Measurements from ENCODE around the gene ADAMTSL3. TPM values are rescaled to one million over a fixed set of nuclear protein-coding genes. Genes with fewer than 3 reads are reported as not detected.

ADAMTSL3 gene
- total and polyA plus RNA-seq, 2 of the 4 experiments (the other 2 are of a cell fraction), result under 0.01 to 0.02 TPM

GRCh38 chr15:83880529-83880928, 226.6 kb downstream of the ADAMTSL3 start:
- intact Hi-C loops (cut with micrococcal nuclease) (no loop called here), in situ Hi-C loops (cut with MboI; ENCODE audit: low sequenced_read_pairs) (no loop called here), dilution Hi-C loops (cut with HindIII; ENCODE audit: low sequenced_read_pairs, unreplicated experiment) (no loop called here)
- H3K4me1 ChIP-seq (ENCODE audit: control insufficient read depth, insufficient read depth, low read length), result no peaks in the 10 kb centered on the region
- no peak overlapping the region for H2BK20ac ChIP-seq (ENCODE audit: low read depth, low read length)
- ATAC-seq (ENCODE audit: low read depth) (no peak), DNase-seq (no peak)
- H3K4me2 ChIP-seq (ENCODE audit: low read depth, low read length), result no peak overlapping the region
- no peaks in the 10 kb centered on the region for H3K36me3 ChIP-seq (ENCODE audit: control insufficient read depth, insufficient read depth, low read length)
- no peaks in the 10 kb centered on the region for H3K79me1 ChIP-seq (ENCODE audit: low read depth in 1 of 2, low read length in 2 of 2)
- H4K5ac ChIP-seq (ENCODE audit: low read depth, low read length), result no peak overlapping the region
- ChIA-PET CTCF (no interaction called here), POLR2A (ENCODE audit: unreplicated experiment) (no interaction called here)
- no peak overlapping the region for H3K56ac ChIP-seq (ENCODE audit: extremely low read depth, insufficient read depth, low read length)
- H3K23ac ChIP-seq (ENCODE audit: low read depth, low read length), result no peak overlapping the region
- no peak overlapping the region for H3K27ac ChIP-seq (ENCODE audit: insufficient read depth, low read length)
- no peak overlapping the region for H2BK5ac ChIP-seq (ENCODE audit: low read depth, low read length, poor library complexity, severe bottlenecking)
- H3K9ac ChIP-seq (ENCODE audit: low read depth, low read length), result no peak overlapping the region
- no peak overlapping the region for H3K4me3 ChIP-seq (ENCODE audit: insufficient read depth, low read depth, low read length)
- H3K4ac ChIP-seq (ENCODE audit: low read depth, low read length), result no peak overlapping the region
- H4K20me1 ChIP-seq (ENCODE audit: insufficient read depth, low read length), result no peaks in the 10 kb centered on the region
- no peak overlapping the region for H2AFZ ChIP-seq (replicated peaks; ENCODE audit: low read length, poor library complexity)
- no peak overlapping the region for H2BK120ac ChIP-seq (ENCODE audit: low read depth, low read length)
- WGBS, 2 experiments (ENCODE audit: extremely low coverage in 2 of 2, insufficient read length in 1 of 2), result no CpG with 5 or more reads among the region's 2 CpGs
- no peak overlapping the region for H3K14ac ChIP-seq (replicated peaks; ENCODE audit: low read depth, low read length)
- no peak overlapping the region for H4K8ac ChIP-seq (ENCODE audit: low read depth in 2 of 2, low read length in 2 of 2)
- no peak overlapping the region for H2AK9ac ChIP-seq (replicated peaks; ENCODE audit: low read depth, low read length, poor library complexity)
- H3K9me1 ChIP-seq (ENCODE audit: insufficient read depth, low read length), result no peaks in the 10 kb centered on the region
- no peak overlapping the region for H4K91ac ChIP-seq (ENCODE audit: insufficient read depth, low read depth, low read length)
- no peak overlapping the region for H2AK5ac ChIP-seq (ENCODE audit: low read depth, low read length)
- H3K27me3 ChIP-seq (ENCODE audit: control insufficient read depth, insufficient read depth, low read length), result no peaks in the 10 kb centered on the region
- H2BK15ac ChIP-seq (ENCODE audit: low read depth, low read length), result no peak overlapping the region
- TF ChIP-seq SMC3 (IDR thresholded peaks at IDR 0.05; ENCODE audit: low read depth, low read length) (no peak), CEBPB (IDR thresholded peaks at IDR 0.05; ENCODE audit: low read depth, low read length) (no peak), RAD21 (IDR thresholded peaks at IDR 0.05; ENCODE audit: low read length) (no peak), MAFK (IDR thresholded peaks at IDR 0.05; ENCODE audit: low read depth, low read length) (no peak), BHLHE40 (IDR thresholded peaks at IDR 0.05; ENCODE audit: low read depth, low read length) (no peak), MXI1 (IDR thresholded peaks at IDR 0.05; ENCODE audit: borderline replicate concordance, low read depth, low read length) (no peak), MAZ (IDR thresholded peaks at IDR 0.05; ENCODE audit: borderline replicate concordance, low read depth, low read length) (no peak), RCOR1 (IDR thresholded peaks at IDR 0.05; ENCODE audit: insufficient replicate concordance, low read length) (no peak), RFX5 (IDR thresholded peaks at IDR 0.05; ENCODE audit: low read depth, low read length) (no peak), CTCF (conservative IDR thresholded peaks at IDR 0.05; ENCODE audit: low read depth, low read length) (no peak), CHD1 (IDR thresholded peaks at IDR 0.05; ENCODE audit: low read depth, low read length) (no peak), ELK1 (IDR thresholded peaks at IDR 0.05; ENCODE audit: borderline replicate concordance, low read depth, low read length) (no peak), NFE2L2 (IDR thresholded peaks at IDR 0.05; ENCODE audit: low read depth, low read length) (no peak), POLR2A (IDR thresholded peaks at IDR 0.05; ENCODE audit: low read depth, low read length) (no peak), FOS (IDR thresholded peaks at IDR 0.05; ENCODE audit: low read depth, low read length) (no peak), USF2 (IDR thresholded peaks at IDR 0.05; ENCODE audit: low read depth, low read length) (no peak)
- H3K18ac ChIP-seq (ENCODE audit: low read depth, low read length), result no peak overlapping the region
- BruUV-seq (replicated peaks), result no TSS peak
- no peaks in the 10 kb centered on the region for H3K9me3 ChIP-seq (ENCODE audit: control insufficient read depth, insufficient read depth, low read length)
